GM12864 (cell line): ENCODE measurements around the gene SPTAN1.

ENCODE experiments used
- DNase-seq: peaks from one replicate; pipeline ENCODE4 v3.0.0-alpha.2; 2011; ENCODE audit warnings: low read depth
- H3K4me3 ChIP-seq: 2 replicates; pipeline ENCODE4 v1.5.1; 2011; ENCODE audit warnings: mild to moderate bottlenecking, low read depth, low read length, control low read depth
- TF ChIP-seq, protein P1 (sequence below): IDR thresholded peaks from 2 replicates; pipeline ENCODE4 v1.5.1; 2011; ENCODE audit warnings: low read depth, mild to moderate bottlenecking, moderate library complexity, low read length, control low read depth, inconsistent platforms; ENCODE audit errors: missing control alignments

SPTAN1 gene

DNA sequence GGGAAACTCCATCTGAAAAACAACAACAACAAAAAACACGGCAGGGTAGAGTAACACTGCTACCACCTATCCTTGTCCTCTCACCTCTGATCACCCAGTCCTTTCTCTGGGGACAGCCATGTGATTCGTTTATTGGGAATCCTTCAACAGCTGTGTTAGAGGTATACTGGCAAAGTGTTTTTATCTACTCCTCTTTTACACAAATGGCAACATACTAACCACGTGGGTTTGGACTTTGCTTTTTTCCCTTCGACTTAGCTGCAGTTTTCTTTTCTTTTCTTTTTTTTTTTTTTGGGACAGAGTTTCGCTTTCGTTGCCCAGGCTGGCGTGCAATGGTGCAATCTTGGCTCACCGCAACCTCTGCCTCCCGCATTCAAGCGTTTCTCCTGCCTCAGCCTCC lies 125.4 kb downstream of the SPTAN1 start:
- TF ChIP-seq, protein P1, sequence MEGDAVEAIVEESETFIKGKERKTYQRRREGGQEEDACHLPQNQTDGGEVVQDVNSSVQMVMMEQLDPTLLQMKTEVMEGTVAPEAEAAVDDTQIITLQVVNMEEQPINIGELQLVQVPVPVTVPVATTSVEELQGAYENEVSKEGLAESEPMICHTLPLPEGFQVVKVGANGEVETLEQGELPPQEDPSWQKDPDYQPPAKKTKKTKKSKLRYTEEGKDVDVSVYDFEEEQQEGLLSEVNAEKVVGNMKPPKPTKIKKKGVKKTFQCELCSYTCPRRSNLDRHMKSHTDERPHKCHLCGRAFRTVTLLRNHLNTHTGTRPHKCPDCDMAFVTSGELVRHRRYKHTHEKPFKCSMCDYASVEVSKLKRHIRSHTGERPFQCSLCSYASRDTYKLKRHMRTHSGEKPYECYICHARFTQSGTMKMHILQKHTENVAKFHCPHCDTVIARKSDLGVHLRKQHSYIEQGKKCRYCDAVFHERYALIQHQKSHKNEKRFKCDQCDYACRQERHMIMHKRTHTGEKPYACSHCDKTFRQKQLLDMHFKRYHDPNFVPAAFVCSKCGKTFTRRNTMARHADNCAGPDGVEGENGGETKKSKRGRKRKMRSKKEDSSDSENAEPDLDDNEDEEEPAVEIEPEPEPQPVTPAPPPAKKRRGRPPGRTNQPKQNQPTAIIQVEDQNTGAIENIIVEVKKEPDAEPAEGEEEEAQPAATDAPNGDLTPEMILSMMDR, result no peak
- no peak for DNase-seq
- no peak overlapping the region for H3K4me3 ChIP-seq
